Measurements from ENCODE around the gene MRPL40.

MRPL40 gene

GRCh38 chr22:19483481-19484244 is 51.3 kb downstream of the MRPL40 start:
- no peak for DNase-seq (ENCODE audit: low read depth)
